Vagina (tissue), 2 donors: ENCODE data around the gene RBM20. TPM values are rescaled to one million over a fixed set of nuclear protein-coding genes. Genes with fewer than 3 reads are reported as not detected.
A peak's percentile ranks its signal among the peaks of the same experiment; 100 is the strongest.

Source experiments
- DNase-seq, 2 donors: peaks; one replicate each; pipeline ENCODE4 v3.0.0-alpha.2; 2017; ENCODE audit errors: extremely low spot score in 2 of 2
- H3K27ac ChIP-seq: fragments of 200-600 bp; sonication (generic); one replicate; pipeline ENCODE4 v1.5.1; 2019
- H3K27me3 ChIP-seq: fragments of 200-600 bp; sonication (generic); one replicate; pipeline ENCODE4 v1.5.1; 2019
- H3K36me3 ChIP-seq, 2 donors: fragments of 200-600 bp; sonication (generic); one replicate each; pipeline ENCODE4 v1.5.1; 2017 to 2019
- H3K4me1 ChIP-seq: fragments of 200-600 bp; sonication (generic); one replicate; pipeline ENCODE4 v1.5.1; 2019
- H3K4me3 ChIP-seq, 2 donors: fragments of 200-600 bp; sonication (generic); 1 replicate in 1 of 2; 2 replicates in 1 of 2; pipeline ENCODE4 v1.5.1; 2016 to 2019
- H3K9me3 ChIP-seq: fragments of 200-600 bp; sonication (generic); one replicate; pipeline ENCODE4 v1.5.1; 2019
- CTCF ChIP-seq, 3 experiments: fragments of 450-650 bp in 2 of 3; fragments of 200-600 bp in 1 of 3; sonication (generic) in 1 of 3; IDR thresholded peaks; one replicate each; pipeline ENCODE4 v1.5.1; 2017 to 2019; ENCODE audit warnings: antibody characterized with exemption in 3 of 3, mild to moderate bottlenecking in 2 of 3, moderate library complexity in 2 of 3
- POLR2A ChIP-seq, 2 donors: fragments of 450-650 bp; IDR thresholded peaks; one replicate each; pipeline ENCODE4 v1.6.1; 2017; ENCODE audit warnings: antibody characterized with exemption in 2 of 2, mild to moderate bottlenecking in 2 of 2, moderate library complexity in 2 of 2
- POLR2AphosphoS5 ChIP-seq, 2 donors: sonication (generic); formaldehyde crosslinking; IDR thresholded peaks; one replicate each; pipeline ENCODE4 v1.9.0; 2017; ENCODE audit warnings: antibody characterized with exemption in 2 of 2, mild to moderate bottlenecking in 2 of 2, low read depth in 1 of 2; ENCODE audit not compliant: insufficient read depth in 1 of 2
- intact Hi-C: fragments of 100-400 bp; cut with DNase I; formaldehyde crosslinking; loops from one replicate; pipeline ENCODE4 v1.15.1; 2023
- total RNA-seq: library from RNA; depleted of rRNA; stranded (reverse); fragments of >200 nt; gene quantifications from one replicate; pipeline ENCODE4 v1.2.3, GENCODE V29; 2016

The RBM20 gene
- total RNA-seq, 1 donor from 2014 or later = 5.2 TPM

GRCh38 chr10:110747609-110748464, 103.7 kb downstream of the RBM20 start:
- H3K4me3 ChIP-seq = no peak overlapping the region
- H3K27me3 ChIP-seq = no peaks in the 10 kb centered on the region
- H3K36me3 ChIP-seq = no peaks in the 10 kb centered on the region
- intact Hi-C loops = loop anchor here (5.0 kb wide), 1 partner anchor 144 kb away; no protein-coding TSS in a partner anchor
- H3K4me1 ChIP-seq = no peaks in the 10 kb centered on the region
- H3K27ac ChIP-seq = no peak overlapping the region
- DNase-seq = no peak
- TF ChIP-seq POLR2AphosphoS5 (IDR thresholded peaks at IDR 0.05; ENCODE audit: insufficient read depth in 1 of 2, low read depth in 1 of 2) (no peak), POLR2A (IDR thresholded peaks at IDR 0.05) (no peak), CTCF (IDR thresholded peaks at IDR 0.05) (no peak)
- H3K9me3 ChIP-seq = no peaks in the 10 kb centered on the region

- H3K27ac ChIP-seq = no peak overlapping the region
- no peak overlapping the region for H3K4me3 ChIP-seq
- DNase-seq = no peak
- no peaks in the 10 kb centered on the region for H3K4me1 ChIP-seq
- no peaks in the 10 kb centered on the region for H3K36me3 ChIP-seq
- no peaks in the 10 kb centered on the region for H3K9me3 ChIP-seq
- TF ChIP-seq CTCF (IDR thresholded peaks at IDR 0.05) (no peak), POLR2A (IDR thresholded peaks at IDR 0.05) (no peak), POLR2AphosphoS5 (IDR thresholded peaks at IDR 0.05; ENCODE audit: insufficient read depth in 1 of 2, low read depth in 1 of 2) (no peak)
- intact Hi-C loops = loop anchor here (5.0 kb wide), 1 partner anchor 143 kb away; no protein-coding TSS in a partner anchor
- no peaks in the 10 kb centered on the region for H3K27me3 ChIP-seq
These were observed 104.8 kb downstream of the RBM20 start for GRCh38 chr10:110748970-110749369.

GRCh38 chr10:110750931-110751330, 106.8 kb downstream of the RBM20 start:
- H3K4me1 ChIP-seq = no peaks in the 10 kb centered on the region
- no peaks in the 10 kb centered on the region for H3K9me3 ChIP-seq
- H3K36me3 ChIP-seq = no peaks in the 10 kb centered on the region
- intact Hi-C loops = no loop called here
- TF ChIP-seq POLR2A (IDR thresholded peaks at IDR 0.05) = no peak
- TF ChIP-seq CTCF (IDR thresholded peaks at IDR 0.05) = no peak
- TF ChIP-seq POLR2AphosphoS5 (IDR thresholded peaks at IDR 0.05; ENCODE audit: insufficient read depth in 1 of 2, low read depth in 1 of 2) = no peak
- peak in 1 of 2 donors; percentile 54 for DNase-seq
- H3K27me3 ChIP-seq = no peaks in the 10 kb centered on the region
- no peak overlapping the region for H3K27ac ChIP-seq
- H3K4me3 ChIP-seq = no peak overlapping the region

- H3K27me3 ChIP-seq = no peaks in the 10 kb centered on the region
- TF ChIP-seq POLR2AphosphoS5 (IDR thresholded peaks at IDR 0.05; ENCODE audit: insufficient read depth in 1 of 2, low read depth in 1 of 2) = no peak
- no peak for TF ChIP-seq CTCF (IDR thresholded peaks at IDR 0.05)
- TF ChIP-seq POLR2A (IDR thresholded peaks at IDR 0.05) = no peak
- no peaks in the 10 kb centered on the region for H3K4me1 ChIP-seq
- no peaks in the 10 kb centered on the region for H3K36me3 ChIP-seq
- no peak overlapping the region for H3K4me3 ChIP-seq
- no peaks in the 10 kb centered on the region for H3K9me3 ChIP-seq
- DNase-seq = peak in 1 of 2 donors; percentile 16
- intact Hi-C loops = no loop called here
- H3K27ac ChIP-seq = no peak overlapping the region
These were observed 107.7 kb downstream of the RBM20 start for GRCh38 chr10:110751850-110752249.

GRCh38 chr10:110753462-110753861, 109.3 kb downstream of the RBM20 start:
- intact Hi-C loops = no loop called here

More at GRCh38 chr10:110753462-110753861, 109.3 kb downstream of the RBM20 start:
- no peak for DNase-seq
- no peaks in the 10 kb centered on the region for H3K9me3 ChIP-seq
- no peak overlapping the region for H3K4me3 ChIP-seq
- H3K4me1 ChIP-seq = no peaks in the 10 kb centered on the region
- no peaks in the 10 kb centered on the region for H3K36me3 ChIP-seq
- TF ChIP-seq CTCF (IDR thresholded peaks at IDR 0.05) (no peak), POLR2A (IDR thresholded peaks at IDR 0.05) (no peak), POLR2AphosphoS5 (IDR thresholded peaks at IDR 0.05; ENCODE audit: insufficient read depth in 1 of 2, low read depth in 1 of 2) (no peak)
- H3K27ac ChIP-seq = no peak overlapping the region
- no peaks in the 10 kb centered on the region for H3K27me3 ChIP-seq
